ENCODE measurements around the gene UPK2. TPM values are rescaled to one million over a fixed set of nuclear protein-coding genes. Genes with fewer than 3 reads are reported as not detected.

UPK2 gene
- total and polyA plus RNA-seq, 2 of the 13 experiments (the other 11 are each of a cell fraction or from before 2014, with no cell fraction given): not detected

DNA sequence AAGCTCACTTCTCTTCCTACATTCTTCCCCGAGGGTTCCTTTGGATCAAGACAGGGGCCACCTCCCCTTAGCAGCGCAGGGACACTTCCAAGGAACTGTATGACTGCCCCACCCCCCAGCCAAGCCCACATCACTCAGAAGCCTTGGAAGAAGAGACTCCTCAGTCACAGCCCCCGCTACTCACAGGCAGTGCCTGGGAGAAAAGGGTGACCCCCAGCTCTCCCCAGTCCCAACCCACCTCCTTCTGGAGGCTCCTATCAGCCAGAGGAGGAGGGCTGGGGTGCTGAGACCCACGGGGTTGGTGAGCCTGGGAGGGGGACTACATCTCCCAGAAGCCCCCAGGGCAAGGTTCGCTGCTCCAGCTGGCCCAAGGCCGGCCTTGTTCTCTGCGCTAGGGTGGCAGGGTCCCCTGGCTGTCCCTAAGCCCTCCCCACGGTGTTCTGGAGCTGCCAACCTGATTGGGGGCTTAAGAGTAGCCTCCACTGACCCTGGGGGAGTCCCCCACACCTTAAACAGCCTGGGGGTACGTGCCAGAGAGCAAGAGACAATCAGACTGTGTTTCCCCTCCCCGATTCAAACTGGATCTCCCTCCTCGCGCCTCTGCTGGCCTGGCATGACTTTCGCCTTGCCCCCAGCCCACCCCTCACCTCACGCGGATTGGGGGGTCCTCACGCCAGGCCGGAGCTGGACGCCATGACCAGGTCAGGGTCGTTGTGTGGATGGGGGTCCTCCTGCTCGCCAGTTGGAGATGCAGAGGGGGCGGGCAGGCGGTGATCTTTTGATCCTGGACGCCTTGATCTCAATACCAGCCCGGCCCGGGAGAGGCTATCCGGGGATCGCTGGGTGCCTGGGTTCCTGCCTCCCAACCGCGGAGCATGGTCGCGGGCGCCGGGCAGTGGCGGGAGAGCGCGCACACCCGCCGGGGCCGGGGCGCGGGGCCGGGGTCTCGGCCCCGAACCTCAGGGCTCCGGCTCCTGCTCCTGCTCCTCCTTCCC lies 31.2 kb upstream of the UPK2 start (continued):
- TF ChIP-seq, protein P1, sequence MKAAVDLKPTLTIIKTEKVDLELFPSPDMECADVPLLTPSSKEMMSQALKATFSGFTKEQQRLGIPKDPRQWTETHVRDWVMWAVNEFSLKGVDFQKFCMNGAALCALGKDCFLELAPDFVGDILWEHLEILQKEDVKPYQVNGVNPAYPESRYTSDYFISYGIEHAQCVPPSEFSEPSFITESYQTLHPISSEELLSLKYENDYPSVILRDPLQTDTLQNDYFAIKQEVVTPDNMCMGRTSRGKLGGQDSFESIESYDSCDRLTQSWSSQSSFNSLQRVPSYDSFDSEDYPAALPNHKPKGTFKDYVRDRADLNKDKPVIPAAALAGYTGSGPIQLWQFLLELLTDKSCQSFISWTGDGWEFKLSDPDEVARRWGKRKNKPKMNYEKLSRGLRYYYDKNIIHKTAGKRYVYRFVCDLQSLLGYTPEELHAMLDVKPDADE (CRISPR knock-in tag; IDR thresholded peaks at IDR 0.05): no peak
- TF ChIP-seq ZC3H4 (CRISPR knock-in tag; IDR thresholded peaks at IDR 0.05; ENCODE audit: borderline replicate concordance): no peak
- TF ChIP-seq TGIF2 (CRISPR knock-in tag; IDR thresholded peaks at IDR 0.05): no peak
- TF ChIP-seq ZNF672 (CRISPR knock-in tag; IDR thresholded peaks at IDR 0.05): no peak
- TF ChIP-seq REXO4 (CRISPR knock-in tag; IDR thresholded peaks at IDR 0.05; ENCODE audit: borderline replicate concordance): no peak
- TF ChIP-seq ZNF414 (CRISPR knock-in tag; IDR thresholded peaks at IDR 0.05): no peak
- no peak for TF ChIP-seq ZFP91 (CRISPR knock-in tag; IDR thresholded peaks at IDR 0.05; ENCODE audit: borderline replicate concordance)
- peak; percentile 91 for TF ChIP-seq ZNF143 (CRISPR knock-in tag; IDR thresholded peaks at IDR 0.05)
- no peak for TF ChIP-seq HNRNPUL1 (IDR thresholded peaks at IDR 0.05; ENCODE audit: low read depth, low read length)
- TF ChIP-seq MXD3 (CRISPR knock-in tag; IDR thresholded peaks at IDR 0.05): no peak
- TF ChIP-seq PLSCR1 (CRISPR knock-in tag; IDR thresholded peaks at IDR 0.05; ENCODE audit: borderline replicate concordance): no peak
- no peak for TF ChIP-seq EED (CRISPR knock-in tag; IDR thresholded peaks at IDR 0.05)
- TF ChIP-seq YEATS4 (CRISPR knock-in tag; IDR thresholded peaks at IDR 0.05; ENCODE audit: borderline replicate concordance): no peak
- no peak for TF ChIP-seq ZSCAN22 (CRISPR knock-in tag; IDR thresholded peaks at IDR 0.05)
- TF ChIP-seq, protein P2, sequence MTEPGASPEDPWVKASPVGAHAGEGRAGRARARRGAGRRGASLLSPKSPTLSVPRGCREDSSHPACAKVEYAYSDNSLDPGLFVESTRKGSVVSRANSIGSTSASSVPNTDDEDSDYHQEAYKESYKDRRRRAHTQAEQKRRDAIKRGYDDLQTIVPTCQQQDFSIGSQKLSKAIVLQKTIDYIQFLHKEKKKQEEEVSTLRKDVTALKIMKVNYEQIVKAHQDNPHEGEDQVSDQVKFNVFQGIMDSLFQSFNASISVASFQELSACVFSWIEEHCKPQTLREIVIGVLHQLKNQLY (CRISPR knock-in tag; IDR thresholded peaks at IDR 0.05): no peak
- no peak for TF ChIP-seq RBM22 (optimal IDR thresholded peaks at IDR 0.05; ENCODE audit: low read length)
- no peak for TF ChIP-seq ZBTB2 (CRISPR knock-in tag; IDR thresholded peaks at IDR 0.05; ENCODE audit: low read depth)
- TF ChIP-seq, protein P3, sequence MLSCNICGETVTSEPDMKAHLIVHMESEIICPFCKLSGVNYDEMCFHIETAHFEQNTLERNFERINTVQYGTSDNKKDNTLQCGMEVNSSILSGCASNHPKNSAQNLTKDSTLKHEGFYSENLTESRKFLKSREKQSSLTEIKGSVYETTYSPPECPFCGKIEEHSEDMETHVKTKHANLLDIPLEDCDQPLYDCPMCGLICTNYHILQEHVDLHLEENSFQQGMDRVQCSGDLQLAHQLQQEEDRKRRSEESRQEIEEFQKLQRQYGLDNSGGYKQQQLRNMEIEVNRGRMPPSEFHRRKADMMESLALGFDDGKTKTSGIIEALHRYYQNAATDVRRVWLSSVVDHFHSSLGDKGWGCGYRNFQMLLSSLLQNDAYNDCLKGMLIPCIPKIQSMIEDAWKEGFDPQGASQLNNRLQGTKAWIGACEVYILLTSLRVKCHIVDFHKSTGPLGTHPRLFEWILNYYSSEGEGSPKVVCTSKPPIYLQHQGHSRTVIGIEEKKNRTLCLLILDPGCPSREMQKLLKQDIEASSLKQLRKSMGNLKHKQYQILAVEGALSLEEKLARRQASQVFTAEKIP (CRISPR knock-in tag; IDR thresholded peaks at IDR 0.05; ENCODE audit: borderline replicate concordance): no peak
- TF ChIP-seq ZNF598 (CRISPR knock-in tag; IDR thresholded peaks at IDR 0.05; ENCODE audit: borderline replicate concordance): peak; percentile 70; the same call in 1 of the 2 replicates

Data from HepG2 (cell line).